NB4 (cell line): ENCODE data around the gene CNTN6.

Source experiments
- DNase-seq: peaks from one replicate; pipeline ENCODE4 v3.0.0; 2010; ENCODE audit warnings: low read depth
- H3K4me3 ChIP-seq: one replicate; pipeline ENCODE4 v1.5.1; 2011; ENCODE audit warnings: mild to moderate bottlenecking, low read depth, low read length, moderate library complexity
- MYC ChIP-seq: IDR thresholded peaks from 2 replicates; pipeline ENCODE4 v1.6.1; 2011; ENCODE audit warnings: low read depth, low read length
- POLR2A ChIP-seq: IDR thresholded peaks from 2 replicates; pipeline ENCODE4 v1.6.1; 2011; ENCODE audit warnings: mild to moderate bottlenecking; ENCODE audit not compliant: insufficient read length; ENCODE audit errors: extremely low read depth
- TF ChIP-seq, protein P1 (sequence below): IDR thresholded peaks from 2 replicates; pipeline ENCODE4 v1.6.1; 2011; ENCODE audit warnings: low read depth, low read length
- TF ChIP-seq, protein P2 (sequence below): IDR thresholded peaks from one replicate; pipeline ENCODE4 v1.5.1; 2012; ENCODE audit warnings: low read depth, low read length

CNTN6 gene

DNA sequence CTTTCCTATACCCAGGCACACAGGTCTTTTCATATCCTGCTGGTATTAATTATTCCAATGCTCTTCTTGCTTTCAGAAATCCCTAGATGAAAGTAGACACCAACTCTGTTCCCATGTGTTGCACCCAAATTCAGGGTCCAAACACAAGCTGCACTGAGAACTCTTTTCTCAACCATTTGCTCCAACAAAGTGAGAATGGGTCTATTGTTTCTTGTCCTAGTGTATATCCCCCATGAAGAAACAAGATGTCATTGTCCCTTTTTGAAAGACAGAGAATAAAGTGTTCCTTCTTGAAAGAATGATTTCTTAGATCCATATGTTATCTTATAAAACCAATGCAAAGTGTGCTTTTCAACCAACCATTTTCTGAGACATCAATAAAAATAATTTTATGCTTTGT lies 353.7 kb downstream of the CNTN6 start:
- no peak overlapping the region for H3K4me3 ChIP-seq
- TF ChIP-seq POLR2A (no peak), MYC (no peak)
- TF ChIP-seq, protein P1, sequence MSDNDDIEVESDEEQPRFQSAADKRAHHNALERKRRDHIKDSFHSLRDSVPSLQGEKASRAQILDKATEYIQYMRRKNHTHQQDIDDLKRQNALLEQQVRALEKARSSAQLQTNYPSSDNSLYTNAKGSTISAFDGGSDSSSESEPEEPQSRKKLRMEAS: no peak
- TF ChIP-seq, protein P2, sequence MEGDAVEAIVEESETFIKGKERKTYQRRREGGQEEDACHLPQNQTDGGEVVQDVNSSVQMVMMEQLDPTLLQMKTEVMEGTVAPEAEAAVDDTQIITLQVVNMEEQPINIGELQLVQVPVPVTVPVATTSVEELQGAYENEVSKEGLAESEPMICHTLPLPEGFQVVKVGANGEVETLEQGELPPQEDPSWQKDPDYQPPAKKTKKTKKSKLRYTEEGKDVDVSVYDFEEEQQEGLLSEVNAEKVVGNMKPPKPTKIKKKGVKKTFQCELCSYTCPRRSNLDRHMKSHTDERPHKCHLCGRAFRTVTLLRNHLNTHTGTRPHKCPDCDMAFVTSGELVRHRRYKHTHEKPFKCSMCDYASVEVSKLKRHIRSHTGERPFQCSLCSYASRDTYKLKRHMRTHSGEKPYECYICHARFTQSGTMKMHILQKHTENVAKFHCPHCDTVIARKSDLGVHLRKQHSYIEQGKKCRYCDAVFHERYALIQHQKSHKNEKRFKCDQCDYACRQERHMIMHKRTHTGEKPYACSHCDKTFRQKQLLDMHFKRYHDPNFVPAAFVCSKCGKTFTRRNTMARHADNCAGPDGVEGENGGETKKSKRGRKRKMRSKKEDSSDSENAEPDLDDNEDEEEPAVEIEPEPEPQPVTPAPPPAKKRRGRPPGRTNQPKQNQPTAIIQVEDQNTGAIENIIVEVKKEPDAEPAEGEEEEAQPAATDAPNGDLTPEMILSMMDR: no peak
- no peak for DNase-seq

DNA sequence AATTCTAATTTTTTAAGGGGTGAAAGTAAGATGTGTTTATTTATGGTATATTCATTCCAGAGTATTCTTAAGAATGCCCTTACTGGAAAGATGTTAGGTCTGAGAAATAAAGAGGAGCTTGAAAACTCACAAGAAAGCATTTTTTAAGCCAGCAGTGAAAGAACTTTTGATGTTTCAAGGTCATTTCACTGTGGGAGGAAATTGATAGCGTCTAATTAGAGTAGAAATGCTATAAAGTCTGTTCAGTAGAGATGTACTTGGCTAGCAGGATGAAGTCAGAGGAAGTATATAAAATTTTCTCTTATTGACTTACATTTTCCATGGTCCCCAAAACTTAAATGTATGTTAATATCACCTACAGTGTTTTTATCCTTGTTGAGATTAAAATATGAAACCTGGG lies 354.6 kb downstream of the CNTN6 start:
- no peak overlapping the region for H3K4me3 ChIP-seq
- TF ChIP-seq MYC: no peak
- TF ChIP-seq, protein P2: no peak
- TF ChIP-seq, protein P1: no peak
- no peak for TF ChIP-seq POLR2A
- DNase-seq: no peak

DNA sequence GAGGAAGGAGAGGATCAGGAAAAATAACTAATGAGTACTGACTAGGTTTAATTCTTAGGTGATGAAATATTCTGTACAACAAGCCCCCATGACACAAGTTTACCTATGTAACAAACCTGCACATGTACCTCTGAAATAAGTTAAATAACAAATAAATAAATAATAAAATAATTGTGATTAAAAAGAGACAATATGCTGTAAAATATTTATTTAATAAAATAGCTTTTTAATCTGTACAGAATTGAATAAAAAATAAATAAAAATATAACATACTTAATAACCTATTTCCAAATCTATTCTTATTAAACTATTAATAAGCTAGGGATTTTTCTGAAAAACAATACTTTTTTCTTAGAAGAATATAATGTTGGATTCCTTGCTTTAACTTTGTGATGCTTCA lies 355.6 kb downstream of the CNTN6 start:
- no peak overlapping the region for H3K4me3 ChIP-seq
- TF ChIP-seq, protein P1: no peak
- TF ChIP-seq, protein P2: no peak
- TF ChIP-seq MYC (no peak), POLR2A (no peak)
- no peak for DNase-seq
